ENCODE data around the gene MYBPC2. TPM values are rescaled to one million over a fixed set of nuclear protein-coding genes. Genes with fewer than 3 reads are reported as not detected.
A peak's percentile ranks its signal among the peaks of the same experiment; 100 is the strongest.

Gene MYBPC2
- total and polyA plus RNA-seq, 12 donors: 0.01 to 0.35 (median 0.13) TPM; not detected in 9

DNA sequence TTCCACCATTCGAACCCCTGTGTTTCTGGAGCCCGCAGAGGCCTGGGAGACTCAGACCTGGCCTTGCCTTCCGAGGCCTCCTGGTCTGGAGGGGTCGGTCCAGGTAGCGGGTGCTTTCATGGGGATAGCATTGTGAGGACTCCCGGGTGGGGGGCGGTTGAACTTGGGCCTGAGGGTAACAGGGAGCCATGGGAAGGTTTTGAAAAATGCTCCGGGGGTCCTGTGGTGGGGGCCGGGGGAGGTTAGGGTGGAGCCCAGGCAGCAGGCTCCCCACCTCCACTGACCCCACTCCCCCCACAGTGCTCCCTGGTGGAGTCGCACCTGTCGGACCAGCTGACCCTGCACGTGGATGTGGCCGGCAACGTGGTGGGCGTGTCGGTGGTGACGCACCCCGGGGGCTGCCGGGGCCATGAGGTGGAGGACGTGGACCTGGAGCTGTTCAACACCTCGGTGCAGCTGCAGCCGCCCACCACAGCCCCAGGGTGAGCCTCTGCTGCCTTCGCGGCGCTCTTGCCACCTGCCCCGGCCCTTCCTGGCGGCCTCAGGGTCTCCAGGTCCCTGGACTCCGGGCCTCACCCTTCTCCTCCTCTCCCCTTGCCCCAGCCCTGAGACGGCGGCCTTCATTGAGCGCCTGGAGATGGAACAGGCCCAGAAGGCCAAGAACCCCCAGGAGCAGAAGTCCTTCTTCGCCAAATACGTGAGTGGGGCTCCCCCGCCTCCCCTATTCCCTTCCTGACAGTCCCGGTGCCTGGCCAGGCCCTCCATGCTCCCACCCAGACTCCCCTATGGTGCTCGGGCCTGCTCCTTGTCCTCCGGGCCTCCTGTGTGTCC, 47.8 kb downstream of the MYBPC2 start:
- Histone ChIP-seq H3K27me3 (no peaks in the 10 kb centered on the region), H3K4me3 (no peak overlapping the region), H3K36me3 (peaks cover 0 to 72% (median 19%) of the 10 kb centered on the region in 9 donors), H3K27ac (no peak overlapping the region), H3K4me1 (peaks cover 5 to 30% (median 19%) of the 10 kb centered on the region in 9 donors), H3K9me3 (no peaks in the 10 kb centered on the region)
- TF ChIP-seq, protein P1, sequence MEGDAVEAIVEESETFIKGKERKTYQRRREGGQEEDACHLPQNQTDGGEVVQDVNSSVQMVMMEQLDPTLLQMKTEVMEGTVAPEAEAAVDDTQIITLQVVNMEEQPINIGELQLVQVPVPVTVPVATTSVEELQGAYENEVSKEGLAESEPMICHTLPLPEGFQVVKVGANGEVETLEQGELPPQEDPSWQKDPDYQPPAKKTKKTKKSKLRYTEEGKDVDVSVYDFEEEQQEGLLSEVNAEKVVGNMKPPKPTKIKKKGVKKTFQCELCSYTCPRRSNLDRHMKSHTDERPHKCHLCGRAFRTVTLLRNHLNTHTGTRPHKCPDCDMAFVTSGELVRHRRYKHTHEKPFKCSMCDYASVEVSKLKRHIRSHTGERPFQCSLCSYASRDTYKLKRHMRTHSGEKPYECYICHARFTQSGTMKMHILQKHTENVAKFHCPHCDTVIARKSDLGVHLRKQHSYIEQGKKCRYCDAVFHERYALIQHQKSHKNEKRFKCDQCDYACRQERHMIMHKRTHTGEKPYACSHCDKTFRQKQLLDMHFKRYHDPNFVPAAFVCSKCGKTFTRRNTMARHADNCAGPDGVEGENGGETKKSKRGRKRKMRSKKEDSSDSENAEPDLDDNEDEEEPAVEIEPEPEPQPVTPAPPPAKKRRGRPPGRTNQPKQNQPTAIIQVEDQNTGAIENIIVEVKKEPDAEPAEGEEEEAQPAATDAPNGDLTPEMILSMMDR (IDR thresholded peaks at IDR 0.05): no peak
- ATAC-seq: no peak
- intact Hi-C loops (cut with DNase I): no loop called here
- no peak for DNase-seq
- 93 to 95% methylated on average over 30 to 37 of the region's 37 CpGs for WGBS, 2 donors

DNA sequence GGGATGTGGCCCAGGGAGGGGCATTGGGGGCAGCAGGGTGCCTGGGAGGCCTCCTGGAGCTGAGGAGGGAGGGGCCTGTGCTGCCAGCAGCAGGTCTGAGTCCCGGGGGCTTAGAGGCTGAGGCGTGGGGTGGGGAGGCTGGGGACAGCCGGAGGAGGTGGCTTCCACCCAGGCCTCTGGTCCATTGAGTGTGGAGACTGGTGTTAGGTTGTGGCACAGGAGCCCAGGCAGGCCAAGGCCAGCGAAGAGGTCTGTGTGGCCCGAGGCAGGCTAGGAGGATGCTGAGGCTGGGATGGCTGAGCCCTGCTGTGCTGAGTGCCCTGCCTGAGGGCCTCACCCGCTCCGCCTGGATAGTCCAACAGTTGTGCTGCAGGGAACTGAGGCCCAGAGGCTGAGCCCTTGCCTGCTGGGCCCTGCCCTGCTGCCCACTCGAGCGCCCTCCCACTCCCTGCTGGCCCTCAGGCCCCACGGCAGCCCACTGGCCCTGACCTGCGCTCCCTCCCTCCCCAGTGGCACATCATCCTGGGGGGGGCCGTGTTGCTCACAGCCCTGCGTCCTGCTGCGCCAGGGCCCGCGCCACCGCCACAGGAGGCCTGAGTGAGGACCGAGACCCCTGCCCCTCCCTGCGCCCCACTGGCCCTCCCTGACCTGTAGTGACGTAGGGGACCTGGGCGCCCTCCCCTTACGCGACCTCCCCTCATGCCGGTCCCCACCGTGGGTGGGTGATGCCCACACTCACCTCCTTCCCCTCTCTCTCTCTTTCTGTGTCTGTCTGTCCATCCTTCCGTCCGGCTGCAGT, 48.9 kb downstream of the MYBPC2 start:
- no peak overlapping the region for H3K4me3 ChIP-seq
- ATAC-seq: peak in 1 of 8 donors; percentile 4
- no peak overlapping the region for H3K27ac ChIP-seq
- peaks cover 0 to 72% (median 19%) of the 10 kb centered on the region in 9 donors for H3K36me3 ChIP-seq
- H3K27me3 ChIP-seq: no peaks in the 10 kb centered on the region
- H3K9me3 ChIP-seq: peaks cover 0 to 2% (median 0%) of the 10 kb centered on the region in 11 donors
- WGBS, 2 donors: 91 to 97% methylated on average over 25 to 27 of the region's 27 CpGs
- H3K4me1 ChIP-seq: peaks cover 5 to 30% (median 17%) of the 10 kb centered on the region in 9 donors
- DNase-seq: no peak
- intact Hi-C loops (cut with DNase I): no loop called here
- TF ChIP-seq, protein P1 (IDR thresholded peaks at IDR 0.05): no peak

DNA sequence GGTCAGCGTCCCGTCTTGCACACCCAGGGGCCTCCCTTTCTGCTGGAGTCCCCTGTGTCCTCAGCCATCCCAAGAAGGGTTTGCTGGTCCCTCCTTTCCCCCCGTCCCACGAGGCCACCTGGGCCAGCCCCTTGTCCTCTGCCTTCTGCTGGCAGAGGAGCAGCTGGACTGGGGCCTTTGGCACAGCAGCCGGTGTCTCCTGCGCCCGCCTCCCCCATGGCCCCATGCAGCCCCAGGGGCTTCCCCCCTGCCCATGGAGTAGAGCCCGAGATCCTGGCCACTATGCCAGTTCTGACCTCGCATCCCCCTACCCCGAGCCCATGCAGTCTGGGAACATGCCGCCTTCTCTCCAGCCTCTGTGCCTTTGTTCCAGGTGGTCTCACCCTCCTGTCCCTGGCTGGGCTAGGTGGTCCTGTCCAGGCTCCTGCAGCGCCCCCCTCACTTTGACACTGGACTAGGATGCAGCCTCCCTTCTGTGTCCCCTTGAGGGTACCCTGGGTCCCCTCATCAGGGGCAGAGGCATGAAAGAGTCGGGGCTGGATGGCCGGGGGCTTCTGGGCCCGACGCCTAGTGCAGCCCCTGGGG, 49.7 kb downstream of the MYBPC2 start:
- DNase-seq (no peak), ATAC-seq (peak in 1 of 8 donors; percentile 23)
- Histone ChIP-seq H3K27ac (no peak overlapping the region), H3K36me3 (peaks cover 0 to 72% (median 19%) of the 10 kb centered on the region in 9 donors), H3K27me3 (peaks cover 0 to under 1% (median 0%) of the 10 kb centered on the region in 7 donors), H3K4me3 (no peak overlapping the region), H3K9me3 (peaks cover 0 to 5% (median 0%) of the 10 kb centered on the region in 11 donors), H3K4me1 (peaks cover 1 to 25% (median 11%) of the 10 kb centered on the region in 9 donors)
- 82 to 83% methylated on average over 16 of the region's 16 CpGs for WGBS, 2 donors
- intact Hi-C loops (cut with DNase I): no loop called here
- TF ChIP-seq, protein P1 (IDR thresholded peaks at IDR 0.05): no peak

DNA sequence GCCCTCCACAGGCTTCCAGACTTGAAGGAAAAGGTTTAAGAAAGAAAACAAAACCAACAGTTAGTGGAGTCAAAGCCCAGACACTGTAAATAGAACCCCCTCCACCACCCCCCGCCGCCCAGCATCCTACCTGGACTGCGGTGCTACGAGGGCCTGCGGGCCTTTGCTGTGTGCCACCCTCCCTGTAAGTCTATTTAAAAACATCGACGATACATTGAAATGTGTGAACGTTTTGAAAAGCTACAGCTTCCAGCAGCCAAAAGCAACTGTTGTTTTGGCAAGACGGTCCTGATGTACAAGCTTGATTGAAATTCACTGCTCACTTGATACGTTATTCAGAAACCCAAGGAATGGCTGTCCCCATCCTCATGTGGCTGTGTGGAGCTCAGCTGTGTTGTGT, 50.2 kb downstream of the MYBPC2 start:
- ATAC-seq (no peak), DNase-seq (no peak)
- peaks cover 0 to 5% (median 0%) of the 10 kb centered on the region in 11 donors for H3K9me3 ChIP-seq
- H3K4me3 ChIP-seq: no peak overlapping the region
- peaks cover 0 to 4% (median 0%) of the 10 kb centered on the region in 7 donors for H3K27me3 ChIP-seq
- TF ChIP-seq, protein P1 (IDR thresholded peaks at IDR 0.05): no peak
- H3K27ac ChIP-seq: no peak overlapping the region
- peaks cover 0 to 72% (median 19%) of the 10 kb centered on the region in 9 donors for H3K36me3 ChIP-seq
- intact Hi-C loops (cut with DNase I): no loop called here
- peaks cover 0 to 19% (median 9%) of the 10 kb centered on the region in 9 donors for H3K4me1 ChIP-seq
- 63 to 68% methylated on average over 10 of the region's 10 CpGs for WGBS, 2 donors
